HL-60 (cell line): ENCODE results near the gene BBOX1.

Source experiments
- DNase-seq, 2 experiments: peaks; one replicate each; pipeline ENCODE4 v3.0.0-alpha.2; 2010 to 2020; ENCODE audit warnings: low read depth in 1 of 2, low spot score in 1 of 2
- H3K27ac ChIP-seq: fragments of 250-450 bp; sonication (Bioruptor Pico); replicated peaks from 2 replicates; pipeline ENCODE4 v1.5.1; 2020; ENCODE audit warnings: mild to moderate bottlenecking, moderate library complexity
- H3K27me3 ChIP-seq: fragments of 250-450 bp; sonication (Bioruptor Pico); 2 replicates; pipeline ENCODE4 v1.5.1; 2021; ENCODE audit warnings: mild to moderate bottlenecking, moderate library complexity; ENCODE audit not compliant: insufficient read depth, poor library complexity, severe bottlenecking
- H3K4me3 ChIP-seq: replicated peaks from 2 replicates; pipeline ENCODE4 v1.5.1; 2011; ENCODE audit warnings: mild to moderate bottlenecking, control low read depth, low read length; ENCODE audit not compliant: insufficient read depth
- CTCF ChIP-seq: IDR thresholded peaks from one replicate; pipeline ENCODE4 v1.5.1; 2011; ENCODE audit warnings: low read length, control low read depth, inconsistent platforms; ENCODE audit not compliant: insufficient read depth
- GABPA ChIP-seq: IDR thresholded peaks from 2 replicates; pipeline ENCODE4 v1.6.1; 2012; ENCODE audit warnings: low read depth
- POLR2AphosphoS5 ChIP-seq: IDR thresholded peaks from 2 replicates; pipeline ENCODE4 v1.6.1; 2012; ENCODE audit warnings: low read depth
- REST ChIP-seq: IDR thresholded peaks from 2 replicates; pipeline ENCODE4 v1.6.1; 2012; ENCODE audit warnings: low read depth; ENCODE audit not compliant: insufficient replicate concordance
- SPI1 ChIP-seq: IDR thresholded peaks from 2 replicates; pipeline ENCODE4 v1.6.1; 2012; ENCODE audit warnings: low read depth, mild to moderate bottlenecking, borderline replicate concordance

The BBOX1 gene

DNA sequence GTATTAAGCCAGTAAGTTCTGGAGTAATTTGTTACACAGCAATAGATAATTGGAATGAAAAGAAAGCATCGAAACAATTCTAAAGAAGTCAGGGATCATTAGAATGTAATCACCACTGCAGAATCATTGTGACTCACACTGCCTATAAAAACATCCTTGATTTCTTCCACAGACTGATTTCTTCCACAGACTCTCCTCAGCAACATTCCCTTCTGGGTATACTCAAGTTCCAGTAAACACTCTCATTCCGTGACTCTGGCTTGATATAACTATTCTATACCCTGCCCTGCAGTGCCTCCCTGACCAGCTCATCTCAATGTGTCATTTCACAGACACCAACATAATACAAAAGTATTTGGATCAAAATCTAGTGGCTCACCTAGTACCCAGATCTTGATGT, 120.5 kb downstream of the BBOX1 start:
- Histone ChIP-seq H3K27me3 (no peaks in the 10 kb centered on the region), H3K4me3 (no peak overlapping the region), H3K27ac (no peak overlapping the region)
- no peak for DNase-seq
- no peak for TF ChIP-seq REST
- no peak for TF ChIP-seq SPI1
- no peak for TF ChIP-seq GABPA
- TF ChIP-seq POLR2AphosphoS5: no peak
- TF ChIP-seq CTCF: no peak

- no peak overlapping the region for H3K27ac ChIP-seq
- H3K27me3 ChIP-seq: no peaks in the 10 kb centered on the region
- no peak overlapping the region for H3K4me3 ChIP-seq
- TF ChIP-seq SPI1 (no peak), GABPA (no peak), REST (no peak), POLR2AphosphoS5 (no peak), CTCF (no peak)
- no peak for DNase-seq
Measured at GRCh38 chr11:27162237-27162636, 121.6 kb downstream of the BBOX1 start.

- no peak for DNase-seq
- H3K27me3 ChIP-seq: no peaks in the 10 kb centered on the region
- H3K4me3 ChIP-seq: no peak overlapping the region
- TF ChIP-seq CTCF (no peak), REST (no peak), POLR2AphosphoS5 (no peak), GABPA (no peak), SPI1 (no peak)
- H3K27ac ChIP-seq: no peak overlapping the region
Measured at GRCh38 chr11:27166130-27166529, 125.5 kb downstream of the BBOX1 start.
